Hypothalamus (tissue), 51 donors: ENCODE results near the gene UBALD1.

Source experiments
- DNase-seq, 51 donors: peaks; one replicate each; lab custom pipeline; 2025; lab: John Stamatoyannopoulos, UW

Gene UBALD1

DNA sequence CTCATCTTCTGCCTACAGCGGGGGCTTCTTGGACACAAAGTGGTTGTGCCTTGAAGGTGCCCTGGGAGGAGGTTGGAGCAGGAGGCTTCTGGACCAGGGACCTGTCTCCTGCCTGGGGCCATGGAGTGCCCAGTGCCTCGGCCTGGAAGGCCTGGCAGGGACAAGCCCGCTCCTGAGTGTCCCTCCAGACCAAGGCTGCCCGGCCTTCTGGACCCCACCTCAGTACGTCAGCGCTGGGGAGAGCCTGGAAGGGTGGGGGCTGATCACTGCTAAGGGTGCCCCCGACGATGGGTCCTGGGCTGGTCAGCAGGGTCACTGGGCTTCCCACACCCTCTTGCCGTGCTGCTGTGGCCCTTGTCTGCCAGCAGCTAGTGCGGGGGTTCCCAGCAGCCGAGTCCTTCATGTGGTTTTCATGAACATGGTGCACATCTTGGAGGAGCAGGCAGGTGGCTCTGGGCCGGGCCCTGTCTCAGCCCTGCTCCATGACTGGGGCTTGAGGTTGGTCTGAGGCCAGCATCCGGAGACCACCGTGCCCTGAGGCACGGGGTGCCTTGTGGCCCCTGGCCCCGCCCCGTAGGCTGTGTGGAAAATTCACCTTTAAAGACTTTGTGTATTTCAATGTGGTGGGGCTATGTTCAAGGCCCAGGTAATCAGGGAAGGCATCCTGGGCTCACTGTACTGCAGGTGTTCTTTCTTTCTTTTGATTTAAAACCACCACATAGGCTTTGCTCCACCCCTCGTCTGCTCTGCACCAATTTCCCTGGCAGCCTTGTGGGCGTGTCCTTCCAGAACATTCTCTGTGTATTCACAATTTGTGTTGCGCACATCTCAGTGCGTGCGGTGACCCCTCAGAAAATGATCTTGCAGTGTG, 32.3 kb upstream of the UBALD1 start:
- DNase-seq: no peak

DNA sequence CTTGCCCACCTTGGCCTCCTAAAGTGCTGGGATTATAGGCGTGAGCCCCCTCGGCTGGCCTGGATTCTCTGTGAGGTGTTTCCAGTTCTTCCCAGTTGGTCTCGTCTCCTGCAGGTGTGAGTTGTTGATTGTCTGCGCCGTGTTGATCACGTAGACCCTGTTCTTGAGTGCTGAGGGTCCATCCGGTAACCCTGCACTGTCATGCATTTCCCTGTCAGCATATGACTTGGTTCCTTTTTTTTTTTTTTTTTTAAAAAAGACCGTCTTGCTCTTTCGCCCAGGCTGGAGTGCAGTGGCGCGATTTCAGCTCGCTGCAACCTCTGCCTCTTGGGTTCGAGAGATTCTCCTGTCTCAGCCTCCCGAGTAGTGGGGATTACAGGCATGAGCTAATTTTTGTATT, 27.2 kb upstream of the UBALD1 start:
- no peak for DNase-seq

DNA sequence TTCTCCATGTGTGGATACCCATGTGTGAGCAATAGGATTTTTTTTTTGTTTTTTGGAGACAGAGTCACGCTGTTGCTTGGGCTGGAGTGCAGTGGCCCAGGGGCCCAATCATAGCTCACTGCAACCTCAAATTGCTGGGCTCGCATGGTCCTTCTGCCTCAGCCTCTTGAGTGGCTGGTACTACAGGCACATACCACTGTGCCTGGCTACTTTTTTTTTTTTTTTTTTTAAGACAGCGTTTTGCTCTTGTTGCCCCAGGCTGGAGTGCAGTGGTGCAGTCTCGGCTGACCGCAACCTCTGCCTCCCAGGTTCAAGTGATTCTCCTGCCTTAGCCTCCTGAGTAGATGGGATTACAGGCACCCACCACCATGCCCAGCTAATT, 26.6 kb upstream of the UBALD1 start:
- DNase-seq: no peak

DNA sequence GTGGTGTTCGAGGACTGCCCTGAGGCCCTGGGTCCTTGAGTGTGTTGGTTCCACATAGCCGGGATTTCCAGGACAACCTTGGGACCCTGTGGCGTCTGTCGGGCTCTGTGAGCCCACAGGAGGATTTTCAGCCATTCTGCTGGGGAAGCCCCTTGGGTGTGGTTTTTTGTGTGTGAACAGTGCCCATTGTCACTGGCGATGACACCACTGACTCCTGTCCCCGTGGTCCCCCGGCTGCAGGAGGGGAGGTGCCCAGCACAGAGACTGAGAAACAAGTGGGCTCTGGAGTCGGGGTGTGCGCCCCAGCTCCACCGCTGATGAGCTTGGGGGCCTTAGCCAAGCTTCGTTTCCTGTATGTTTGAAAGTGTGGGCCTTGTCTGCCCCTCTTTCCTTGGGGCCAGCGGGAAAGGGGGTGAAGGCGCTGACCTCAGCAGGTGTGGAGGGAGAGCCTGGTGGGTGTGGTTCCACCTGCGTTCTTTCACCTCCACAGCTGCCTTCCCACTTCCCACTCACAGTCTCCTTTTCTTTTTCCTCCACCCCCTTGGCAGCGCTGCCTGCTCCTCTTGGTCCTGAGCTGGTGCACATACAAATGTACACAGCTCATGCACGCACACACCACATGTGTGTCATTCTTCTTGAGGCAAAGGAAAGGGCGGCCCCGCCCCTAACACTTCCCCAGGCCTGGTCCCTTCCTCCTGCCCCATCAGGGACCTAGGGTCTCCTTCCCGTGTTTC, 26.1 kb upstream of the UBALD1 start:
- peak in 1 of 51 donors; percentile 12 for DNase-seq

DNA sequence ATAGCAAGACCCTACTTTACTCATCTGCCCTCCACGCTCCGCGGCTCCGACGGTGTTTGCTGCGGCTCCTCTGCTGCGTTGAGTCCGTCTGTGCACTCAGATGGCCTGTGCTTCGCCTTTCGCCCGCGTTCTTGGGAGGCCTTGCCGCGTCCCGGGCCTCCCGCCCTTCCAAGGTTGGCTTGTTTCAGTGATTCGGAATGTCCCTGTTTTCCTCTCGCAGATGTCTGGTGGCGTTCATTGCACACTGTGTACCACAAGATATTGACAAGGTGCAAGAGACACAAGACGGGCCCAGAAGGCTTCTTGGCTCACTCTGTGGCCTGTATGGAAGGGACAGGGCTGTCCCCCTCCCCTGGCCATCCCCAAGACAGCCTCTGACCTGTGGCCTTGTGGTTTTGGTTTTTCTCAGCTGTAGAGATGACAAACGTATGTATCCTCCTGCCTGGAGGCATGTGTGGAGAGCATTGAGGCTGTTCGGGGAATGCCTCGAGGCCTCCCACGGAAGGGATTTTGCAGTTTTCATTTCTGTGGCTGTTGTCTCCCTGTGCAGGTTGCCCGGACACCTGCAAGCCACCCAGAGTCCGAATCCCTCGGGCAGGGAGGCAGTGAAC, 25.3 kb upstream of the UBALD1 start:
- no peak for DNase-seq

DNA sequence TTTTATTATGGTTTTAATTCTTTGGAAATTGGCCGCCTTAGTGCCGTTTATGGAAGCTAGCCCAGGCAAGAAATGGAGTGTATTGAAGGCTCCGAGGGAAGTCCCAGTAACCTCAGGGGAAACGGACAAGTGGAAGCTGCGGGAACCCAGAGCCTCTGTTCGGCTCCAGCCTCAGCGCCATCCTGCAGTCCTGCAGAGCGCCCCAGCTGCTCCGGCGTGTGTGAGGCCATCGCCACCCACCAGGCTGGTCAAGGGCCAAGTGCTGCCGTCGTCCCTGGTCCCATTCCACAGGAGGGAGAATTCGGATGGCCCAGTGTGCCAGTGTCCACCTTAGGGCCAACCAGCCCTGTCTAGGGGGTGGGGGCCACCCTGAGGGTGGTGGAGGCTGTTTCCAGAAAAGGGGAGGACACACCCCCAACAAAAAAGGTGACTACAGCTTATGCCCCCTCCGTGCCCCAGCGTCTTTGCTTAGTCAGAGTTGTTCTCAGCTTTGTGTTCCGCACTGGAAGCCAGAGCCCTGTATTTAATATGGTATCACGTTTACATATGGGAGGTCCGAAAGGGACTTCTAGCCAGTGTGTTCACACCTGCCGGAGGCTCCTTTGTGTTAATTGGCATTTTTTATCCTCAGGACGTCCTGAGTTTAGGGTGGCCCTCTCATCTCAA, 22.9 kb upstream of the UBALD1 start:
- peak in 23 of 51 donors; percentile 8 to 43 (median 26) for DNase-seq

DNA sequence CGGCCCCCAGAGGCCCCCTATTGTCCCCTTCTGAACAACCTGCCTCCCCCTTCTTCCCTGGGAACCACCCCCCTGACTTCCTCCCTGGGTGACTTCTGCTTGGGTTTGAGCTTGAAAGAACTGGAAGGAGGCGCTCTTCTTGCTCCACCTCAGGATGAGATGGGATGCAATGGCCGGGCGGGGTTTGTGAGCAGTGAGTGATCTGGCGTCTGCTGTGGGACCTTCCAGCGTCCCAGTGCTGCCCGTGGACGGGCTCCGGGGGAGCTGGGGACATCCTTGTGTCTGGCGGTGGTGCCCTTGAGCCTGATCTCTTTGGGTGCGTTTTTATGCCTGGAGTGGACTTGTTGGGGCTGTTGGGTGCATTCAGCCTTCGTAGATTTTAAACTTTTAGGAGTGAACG, 21.5 kb upstream of the UBALD1 start:
- DNase-seq: no peak

DNA sequence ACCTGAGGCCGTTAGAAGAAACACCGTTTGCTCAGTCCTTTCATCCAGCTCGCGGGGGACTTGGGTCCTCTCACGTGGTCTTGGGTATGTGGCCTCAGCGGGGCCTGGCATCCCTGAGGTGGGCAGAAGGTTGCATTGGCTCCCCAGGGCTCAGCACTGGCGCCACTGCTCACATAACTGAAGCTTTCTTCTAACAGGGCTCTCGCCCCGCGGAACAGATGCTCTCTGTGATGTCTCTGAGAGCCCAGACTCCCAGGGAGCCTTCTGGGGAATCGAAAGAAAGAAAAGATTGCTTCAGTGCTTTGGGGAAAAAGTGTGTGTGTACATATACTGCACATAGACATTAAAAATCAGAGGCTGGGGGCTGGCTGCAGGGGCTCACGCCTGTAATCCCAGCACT, 20.1 kb upstream of the UBALD1 start:
- DNase-seq: peak in 4 of 51 donors; percentile 11 to 21 (median 14)

DNA sequence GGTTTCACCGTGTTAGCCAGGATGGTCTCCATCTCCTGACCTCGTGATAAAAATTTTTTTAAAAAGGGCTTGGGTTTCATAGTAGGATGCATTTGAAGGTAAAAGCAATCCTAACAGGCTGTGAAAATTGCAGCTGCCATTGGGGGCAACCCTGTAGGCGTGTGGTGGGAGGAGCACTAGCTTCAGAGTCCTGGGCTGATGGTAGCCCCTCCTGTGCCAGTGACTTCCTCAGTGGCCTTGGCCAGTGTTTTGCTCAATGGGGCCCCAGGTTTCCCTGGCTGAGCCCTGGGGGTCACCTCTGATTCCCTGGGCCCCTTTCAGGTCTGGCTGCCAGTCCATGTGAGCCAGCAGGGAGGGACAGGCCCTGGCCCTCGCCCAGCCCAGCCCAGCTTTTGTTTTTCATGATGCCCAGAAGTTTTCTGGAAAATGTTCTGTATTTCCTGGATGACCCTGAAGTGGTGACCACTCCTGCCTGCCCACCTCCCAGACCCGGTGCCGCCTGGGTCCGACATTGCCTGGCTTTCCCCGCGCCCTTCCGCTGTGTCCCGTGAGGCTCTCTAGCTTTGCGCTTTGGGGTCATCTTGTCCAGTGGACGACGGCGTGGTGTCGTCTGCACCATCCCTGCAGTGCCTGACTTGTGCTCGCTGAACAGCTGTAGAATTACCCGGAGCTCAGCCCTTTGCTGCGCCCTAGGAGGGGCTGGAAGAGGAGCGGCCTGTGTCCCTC, 19.4 kb upstream of the UBALD1 start:
- no peak for DNase-seq

DNA sequence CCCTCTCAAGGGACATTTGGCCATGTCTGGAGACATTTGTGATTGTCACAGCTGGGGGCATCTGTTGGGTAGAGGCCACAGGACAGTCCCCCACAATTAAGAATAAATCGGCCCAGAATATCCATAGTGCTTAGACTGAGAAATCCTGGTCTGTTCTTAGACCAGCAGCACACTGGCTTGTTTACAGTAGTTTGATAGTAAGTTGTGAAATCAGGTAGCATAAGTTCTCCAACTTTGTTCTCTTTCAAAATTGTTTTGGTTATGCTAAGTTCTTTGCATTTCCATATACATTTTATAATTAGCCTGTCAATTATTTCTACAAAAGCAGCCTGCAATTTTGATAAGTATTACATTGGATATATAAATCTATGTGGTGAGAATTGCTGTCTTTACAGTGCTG, 16.8 kb upstream of the UBALD1 start:
- DNase-seq: no peak

DNA sequence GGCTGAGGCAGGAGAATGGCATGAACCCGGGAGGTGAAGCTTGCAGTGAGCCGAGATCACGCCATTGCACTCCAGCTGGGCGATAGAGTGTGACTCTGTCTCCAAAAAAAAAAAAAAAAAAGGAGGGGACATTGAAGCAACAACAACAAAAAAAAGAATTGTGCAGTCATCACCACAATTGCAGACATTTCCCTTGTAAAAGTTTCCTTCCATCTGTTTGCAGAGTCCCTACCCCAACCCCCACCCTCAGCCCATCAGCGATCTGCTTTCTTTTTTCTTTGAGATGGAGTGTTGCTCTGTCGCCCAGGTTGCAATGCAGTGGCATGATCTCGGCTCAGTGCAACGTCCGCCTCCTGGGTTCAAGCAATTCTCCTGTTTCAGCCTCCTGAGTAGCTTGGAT, 13.6 kb upstream of the UBALD1 start:
- no peak for DNase-seq

DNA sequence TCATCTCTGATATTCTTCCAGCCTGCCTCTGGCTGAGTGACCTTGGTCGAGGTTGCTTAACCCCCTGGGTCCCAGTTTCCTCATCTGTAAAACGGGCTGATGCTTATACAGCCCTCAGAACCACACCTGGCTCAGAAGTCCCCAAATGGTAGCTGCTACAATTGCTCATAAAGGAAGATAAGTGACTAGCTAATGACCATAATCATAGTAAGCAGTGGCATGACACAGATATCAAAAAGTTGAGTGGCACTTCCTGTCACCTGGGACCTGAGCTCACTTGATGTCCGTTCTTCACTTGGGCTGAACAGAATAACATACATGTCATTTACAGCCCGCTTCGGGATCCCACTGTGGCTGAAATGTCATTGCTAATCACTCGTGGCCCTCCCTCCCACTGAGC, 11.7 kb upstream of the UBALD1 start:
- DNase-seq: no peak

DNA sequence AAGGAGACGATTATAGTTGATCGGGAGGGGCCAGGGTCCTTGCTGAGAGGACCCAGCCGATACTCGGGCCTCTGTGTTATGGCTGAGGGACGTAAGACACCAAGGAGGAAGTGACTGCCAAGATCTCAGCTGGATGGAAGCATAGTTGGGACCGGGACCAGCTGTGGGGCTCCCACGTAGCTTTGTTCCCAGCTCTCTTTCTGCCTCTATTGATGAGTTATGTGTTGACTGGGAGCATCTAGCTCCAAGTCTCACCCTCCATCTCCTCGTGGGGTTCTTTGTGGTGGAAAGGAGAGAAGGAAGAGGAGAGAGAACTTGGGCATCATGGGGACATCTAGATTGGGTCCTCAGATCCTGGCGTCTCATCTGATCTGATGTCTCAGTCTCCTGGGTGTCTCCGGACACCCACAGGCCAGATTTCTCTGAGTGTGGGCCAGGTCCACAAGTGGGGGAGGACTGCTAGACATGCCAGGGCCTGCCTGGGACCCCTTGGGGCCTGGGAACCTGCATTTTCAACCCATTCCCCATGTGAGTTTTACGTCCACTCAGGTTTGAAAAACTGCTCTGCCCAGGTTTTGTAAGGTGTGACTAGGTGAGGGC, 11.0 kb upstream of the UBALD1 start:
- DNase-seq: no peak

DNA sequence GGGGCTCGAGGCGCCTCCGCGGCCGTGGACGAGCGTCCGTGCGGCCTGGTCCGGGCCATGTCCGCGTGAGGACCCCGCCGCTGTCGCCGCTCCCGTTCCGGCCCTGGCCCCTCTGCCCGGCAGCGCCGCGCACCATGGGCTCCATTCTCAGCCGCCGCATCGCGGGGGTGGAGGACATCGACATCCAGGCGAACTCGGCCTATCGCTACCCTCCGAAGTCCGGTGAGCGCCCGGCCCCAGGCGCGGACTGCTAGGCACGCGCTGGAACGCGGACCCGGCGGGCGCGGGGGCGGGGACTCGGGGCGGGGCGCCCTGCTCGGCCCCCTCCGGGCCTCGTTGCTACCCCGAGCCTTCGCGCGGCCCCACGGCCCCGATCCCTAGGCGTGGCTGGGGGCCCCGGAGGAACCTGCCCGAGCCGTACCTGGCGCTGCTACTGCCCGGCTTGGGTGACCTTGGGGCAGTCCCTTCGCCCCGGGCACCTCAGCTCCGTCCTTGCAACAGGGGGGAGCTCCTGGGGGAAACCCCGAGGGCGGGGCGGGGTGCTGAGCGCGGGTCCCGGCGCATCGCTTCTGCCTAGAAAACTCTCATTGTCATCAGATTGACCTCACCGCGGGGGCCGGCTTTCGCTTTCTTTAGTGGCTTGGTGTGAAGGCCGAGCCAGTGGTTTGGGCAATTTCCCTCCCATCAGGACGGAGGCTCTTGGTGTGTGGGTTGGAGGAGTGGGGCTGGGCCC, 10.3 kb upstream of the UBALD1 start:
- DNase-seq: peak in 38 of 51 donors; percentile 18 to 68 (median 40)

DNA sequence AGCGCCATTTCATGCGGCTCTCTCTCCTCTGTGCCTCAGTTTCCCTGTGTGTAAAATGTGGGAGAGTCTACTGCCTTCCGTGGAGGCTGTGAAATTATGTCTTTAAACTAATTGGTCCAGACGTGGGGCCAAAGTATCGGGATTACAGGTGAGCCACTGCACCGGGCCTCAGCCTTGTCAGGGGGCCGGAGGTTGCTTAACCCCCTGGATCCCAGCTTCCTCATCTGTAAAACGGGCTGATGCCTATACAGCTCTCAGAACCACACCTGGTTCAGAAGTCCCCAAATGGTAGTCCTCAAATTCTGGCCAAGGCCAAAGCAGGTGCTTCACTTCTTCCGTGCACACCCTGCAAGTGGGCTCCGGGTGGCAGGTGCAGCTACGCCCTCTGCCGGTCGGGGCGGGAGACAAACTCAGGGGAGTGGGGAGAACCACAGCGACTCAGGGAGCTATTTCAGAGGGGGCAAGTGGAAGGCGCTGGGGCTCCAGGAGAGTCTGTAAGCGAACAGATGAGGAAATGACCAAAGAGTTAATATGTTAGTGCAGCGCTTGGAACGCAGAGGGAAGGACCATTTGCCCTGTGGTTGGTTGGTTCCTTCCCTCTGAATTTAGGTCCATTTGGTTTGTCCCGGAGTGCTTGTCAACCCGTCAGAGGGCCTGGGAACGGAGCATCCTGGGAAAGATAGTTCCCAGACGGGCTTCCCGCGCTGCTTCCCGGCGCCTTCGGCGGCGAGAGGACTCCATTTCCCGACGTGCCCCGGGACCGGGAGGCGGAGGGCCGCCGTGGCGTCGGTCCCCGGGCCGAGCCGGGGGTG, 9.5 kb upstream of the UBALD1 start, which contains the start of gene MGRN1:
MGRN1 (plus strand) TSS at position 812 of the 812 bp plus-strand sequence. CDS start 135 bp downstream, outside the sequence.
- peak; percentile 61 to 97 (median 92) for DNase-seq

DNA sequence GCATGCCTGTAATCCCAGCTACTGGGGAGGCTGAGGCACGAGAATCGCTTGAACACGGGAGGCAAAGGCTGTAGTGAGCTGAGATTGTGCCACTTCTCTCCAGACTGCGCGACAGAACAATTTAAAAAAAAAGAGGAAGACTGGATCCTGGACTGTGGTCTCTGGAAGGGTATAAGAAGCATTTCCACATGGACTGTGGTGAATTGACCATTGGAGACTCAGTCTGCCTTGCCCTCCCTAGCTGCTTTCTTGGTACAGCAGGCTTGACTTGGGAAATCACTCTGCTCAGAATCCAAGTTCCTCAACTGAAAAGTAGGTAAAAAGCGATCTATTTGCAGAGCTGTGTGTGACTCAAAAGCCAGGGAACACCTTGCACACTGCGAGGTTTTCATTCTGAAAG, 8.9 kb upstream of the UBALD1 start:
- no peak for DNase-seq

DNA sequence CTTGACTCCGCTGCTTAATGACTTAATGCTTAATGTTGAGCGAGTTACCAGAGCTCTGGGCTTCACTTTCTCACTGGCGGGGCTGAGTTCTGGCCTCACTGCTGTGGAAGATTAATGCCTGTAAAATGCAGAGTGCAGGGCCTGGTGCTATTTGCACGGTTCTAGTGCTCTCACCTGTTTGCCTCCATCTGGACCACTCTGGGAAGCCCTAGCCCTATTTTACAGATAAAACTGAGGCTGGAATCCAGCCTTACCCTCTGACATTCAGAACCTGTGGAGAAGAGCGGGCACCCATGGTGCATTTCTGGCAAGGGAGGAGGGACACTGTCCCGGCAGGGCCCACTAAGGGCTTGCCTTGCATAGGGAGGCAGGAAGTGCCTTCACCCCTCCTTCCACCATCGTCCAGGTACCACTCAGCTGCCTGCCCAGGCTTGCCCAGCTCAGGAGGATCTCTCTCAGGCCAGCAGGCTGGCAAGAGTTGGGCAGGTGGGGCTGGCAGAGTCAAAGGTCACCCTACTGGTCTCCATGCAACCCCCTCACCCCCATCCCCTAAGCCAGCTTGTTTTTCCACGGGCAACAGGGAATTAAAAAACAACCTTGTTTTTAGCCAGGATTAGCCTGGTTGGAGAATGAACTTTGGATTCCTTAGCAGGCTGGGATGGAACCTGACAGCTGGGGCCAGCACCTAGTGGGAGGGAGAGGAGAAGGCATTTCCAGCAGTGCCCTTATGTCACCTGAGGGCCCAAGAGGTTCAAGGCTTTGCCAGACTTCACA, 4.1 kb upstream of the UBALD1 start:
- DNase-seq: no peak
